Upper lobe of left lung (tissue), 4 donors: ENCODE measurements around the gene ZFR2.

Experiments
- EP300 ChIP-seq, 4 donors: sonication (generic); formaldehyde crosslinking; IDR thresholded peaks; one replicate each; pipeline ENCODE4 v1.5.1; 2017; ENCODE audit warnings: antibody characterized with exemption in 4 of 4, control low read depth in 2 of 4
- POLR2A ChIP-seq, 4 donors: fragments of 450-650 bp; IDR thresholded peaks; one replicate each; pipeline ENCODE4 v1.5.1; 2016 to 2017; ENCODE audit warnings: antibody characterized with exemption in 4 of 4, mild to moderate bottlenecking in 2 of 4
- TF ChIP-seq, protein P1 (sequence below), 6 experiments: fragments of 450-650 bp in 4 of 6; fragments of 200-600 bp in 2 of 6; sonication (generic) in 2 of 6; IDR thresholded peaks; one replicate each; pipeline ENCODE4 v1.5.1; 2016 to 2019; ENCODE audit warnings: antibody characterized with exemption in 6 of 6

DNA sequence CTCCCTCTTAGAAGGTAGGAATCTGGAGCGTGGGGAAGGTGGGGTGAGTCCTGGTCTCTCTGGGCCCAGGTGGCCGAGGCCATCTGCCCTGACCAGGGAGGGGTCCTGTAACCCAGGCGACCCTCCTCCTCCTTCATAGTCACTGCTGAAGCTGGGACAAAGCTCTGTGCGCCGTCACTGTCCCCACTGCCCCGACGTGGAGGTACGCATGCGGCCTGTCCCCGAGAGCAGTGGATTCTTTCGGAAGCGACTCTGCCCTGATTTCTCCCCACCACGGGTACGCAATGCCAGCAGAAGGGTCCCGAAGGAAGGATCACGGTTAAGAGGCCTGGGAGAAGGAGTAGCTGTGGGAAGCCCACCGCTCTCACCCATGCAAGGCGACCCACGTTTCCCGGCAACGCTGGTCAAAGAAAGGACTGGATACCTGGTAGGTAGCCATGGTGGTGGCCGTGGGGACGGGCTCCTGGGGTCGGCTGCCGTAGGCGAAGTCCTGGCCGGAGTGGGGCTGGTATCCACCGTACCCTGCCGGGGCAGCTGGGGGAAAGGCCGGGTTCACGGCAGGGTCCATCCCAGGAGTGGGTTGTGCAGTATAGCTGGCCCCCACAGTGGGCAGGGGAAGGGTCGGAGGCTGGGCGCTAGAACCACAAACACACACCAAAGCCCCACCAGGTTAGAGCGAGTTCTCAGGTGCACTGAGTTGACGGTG lies 34.3 kb downstream of the ZFR2 start:
- TF ChIP-seq, protein P1, sequence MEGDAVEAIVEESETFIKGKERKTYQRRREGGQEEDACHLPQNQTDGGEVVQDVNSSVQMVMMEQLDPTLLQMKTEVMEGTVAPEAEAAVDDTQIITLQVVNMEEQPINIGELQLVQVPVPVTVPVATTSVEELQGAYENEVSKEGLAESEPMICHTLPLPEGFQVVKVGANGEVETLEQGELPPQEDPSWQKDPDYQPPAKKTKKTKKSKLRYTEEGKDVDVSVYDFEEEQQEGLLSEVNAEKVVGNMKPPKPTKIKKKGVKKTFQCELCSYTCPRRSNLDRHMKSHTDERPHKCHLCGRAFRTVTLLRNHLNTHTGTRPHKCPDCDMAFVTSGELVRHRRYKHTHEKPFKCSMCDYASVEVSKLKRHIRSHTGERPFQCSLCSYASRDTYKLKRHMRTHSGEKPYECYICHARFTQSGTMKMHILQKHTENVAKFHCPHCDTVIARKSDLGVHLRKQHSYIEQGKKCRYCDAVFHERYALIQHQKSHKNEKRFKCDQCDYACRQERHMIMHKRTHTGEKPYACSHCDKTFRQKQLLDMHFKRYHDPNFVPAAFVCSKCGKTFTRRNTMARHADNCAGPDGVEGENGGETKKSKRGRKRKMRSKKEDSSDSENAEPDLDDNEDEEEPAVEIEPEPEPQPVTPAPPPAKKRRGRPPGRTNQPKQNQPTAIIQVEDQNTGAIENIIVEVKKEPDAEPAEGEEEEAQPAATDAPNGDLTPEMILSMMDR (IDR thresholded peaks at IDR 0.05) = no peak
- TF ChIP-seq POLR2A (IDR thresholded peaks at IDR 0.05) (no peak), EP300 (IDR thresholded peaks at IDR 0.05) (no peak)
